OCI-LY1 (cell line): ENCODE data around the gene AHSP.
"Not testable (repeated sequence)": the region's sequence is repeated elsewhere in the genome, so short reads cannot be mapped to it uniquely, and the experiment has no call there.

ENCODE experiments used
- H2AFZ ChIP-seq: fragments of 200-600 bp; sonication (generic), shearing (Covaris generic); 2 replicates; pipeline ENCODE4 v1.6.0; 2014; ENCODE audit warnings: antibody characterized with exemption, mild to moderate bottlenecking, low read length
- H3F3A ChIP-seq: fragments of 200-600 bp; sonication (generic), shearing (Covaris generic); 2 replicates; pipeline ENCODE4 v1.6.0; 2014; ENCODE audit warnings: mild to moderate bottlenecking, antibody characterized with exemption, low read length, moderate library complexity; ENCODE audit not compliant: insufficient read depth
- H3K27ac ChIP-seq: fragments of 200-600 bp; sonication (generic); 2 replicates; pipeline ENCODE4 v1.5.1; 2014; ENCODE audit warnings: low read length, mixed run types, mild to moderate bottlenecking, low read depth; ENCODE audit not compliant: poor library complexity, severe bottlenecking
- H3K27me3 ChIP-seq: fragments of 200-600 bp; sonication (generic); 2 replicates; pipeline ENCODE4 v1.6.0; 2014; ENCODE audit warnings: antibody characterized with exemption, mild to moderate bottlenecking, low read length, moderate library complexity; ENCODE audit not compliant: insufficient read depth
- H3K36me3 ChIP-seq: fragments of 200-600 bp; sonication (generic); 2 replicates; pipeline ENCODE4 v1.6.1; 2014; ENCODE audit warnings: mild to moderate bottlenecking, antibody characterized with exemption, low read length, moderate library complexity, mixed read lengths; ENCODE audit not compliant: insufficient read depth
- H3K4me1 ChIP-seq: fragments of 200-600 bp; sonication (generic); 2 replicates; pipeline ENCODE4 v1.5.1; 2014; ENCODE audit warnings: mild to moderate bottlenecking, low read length, moderate library complexity; ENCODE audit not compliant: insufficient read depth, severe bottlenecking
- H3K4me2 ChIP-seq: fragments of 200-600 bp; sonication (generic), shearing (Covaris generic); 2 replicates; pipeline ENCODE4 v1.6.1; 2014; ENCODE audit warnings: low read length
- H3K4me3 ChIP-seq: fragments of 200-600 bp; sonication (generic); 2 replicates; pipeline ENCODE4 v1.5.1; 2014; ENCODE audit warnings: low read length, low read depth, mild to moderate bottlenecking, mixed read lengths; ENCODE audit not compliant: poor library complexity, severe bottlenecking
- H3K79me2 ChIP-seq: fragments of 200-600 bp; shearing (Covaris generic); 2 replicates; pipeline ENCODE4 v1.6.1; 2016; ENCODE audit warnings: mixed run types, low read length, mixed read lengths; ENCODE audit not compliant: insufficient read depth
- H3K9ac ChIP-seq: fragments of 200-600 bp; sonication (generic), shearing (Covaris generic); 2 replicates; pipeline ENCODE4 v1.6.1; 2014; ENCODE audit warnings: mild to moderate bottlenecking, low read length, mixed read lengths
- H3K9me2 ChIP-seq: fragments of 200-600 bp; sonication (generic), shearing (Covaris generic); 2 replicates; pipeline ENCODE4 v1.6.1; 2014; ENCODE audit warnings: low read depth, mild to moderate bottlenecking, low read length, mixed read lengths
- H3K9me3 ChIP-seq: fragments of 200-600 bp; shearing (Covaris generic); 2 replicates; pipeline ENCODE4 v1.6.1; 2014; ENCODE audit warnings: low read length, mixed read lengths
- H4K20me1 ChIP-seq: fragments of 200-600 bp; sonication (generic), shearing (Covaris generic); 2 replicates; pipeline ENCODE4 v1.6.0; 2016; ENCODE audit warnings: mild to moderate bottlenecking, low read length; ENCODE audit not compliant: insufficient read depth
- EZH2 ChIP-seq: fragments of 200-600 bp; sonication (generic), shearing (Covaris generic); IDR thresholded peaks from 2 replicates; pipeline ENCODE4 v1.8.0; 2017; ENCODE audit warnings: borderline replicate concordance, mixed run types, mild to moderate bottlenecking, antibody characterized with exemption, low read length, moderate library complexity, mixed read lengths
- TF ChIP-seq, protein P1 (sequence below): fragments of 200-600 bp; sonication (generic), shearing (Covaris generic); IDR thresholded peaks from 2 replicates; pipeline ENCODE4 v1.5.1; 2017; ENCODE audit warnings: mild to moderate bottlenecking, antibody characterized with exemption, low read length, moderate library complexity, mixed read lengths

Gene AHSP

GRCh38 chr16:31502981-31503380 lies 24.7 kb upstream of the AHSP start:
- H3K79me2 ChIP-seq, result no peaks in the 10 kb centered on the region
- no peak overlapping the region for H2AFZ ChIP-seq
- H3K9ac ChIP-seq, result no peak overlapping the region
- H3K4me2 ChIP-seq, result no peak overlapping the region
- H3K27ac ChIP-seq, result no peak overlapping the region
- H3K9me3 ChIP-seq, result no peaks in the 10 kb centered on the region
- peaks cover 12% of the 10 kb centered on the region for H3K4me1 ChIP-seq
- H4K20me1 ChIP-seq, result no peaks in the 10 kb centered on the region
- H3K9me2 ChIP-seq, result no peaks in the 10 kb centered on the region
- H3F3A ChIP-seq, result no peaks in the 10 kb centered on the region
- H3K27me3 ChIP-seq, result no peaks in the 10 kb centered on the region
- no peaks in the 10 kb centered on the region for H3K36me3 ChIP-seq
- TF ChIP-seq, protein P1, sequence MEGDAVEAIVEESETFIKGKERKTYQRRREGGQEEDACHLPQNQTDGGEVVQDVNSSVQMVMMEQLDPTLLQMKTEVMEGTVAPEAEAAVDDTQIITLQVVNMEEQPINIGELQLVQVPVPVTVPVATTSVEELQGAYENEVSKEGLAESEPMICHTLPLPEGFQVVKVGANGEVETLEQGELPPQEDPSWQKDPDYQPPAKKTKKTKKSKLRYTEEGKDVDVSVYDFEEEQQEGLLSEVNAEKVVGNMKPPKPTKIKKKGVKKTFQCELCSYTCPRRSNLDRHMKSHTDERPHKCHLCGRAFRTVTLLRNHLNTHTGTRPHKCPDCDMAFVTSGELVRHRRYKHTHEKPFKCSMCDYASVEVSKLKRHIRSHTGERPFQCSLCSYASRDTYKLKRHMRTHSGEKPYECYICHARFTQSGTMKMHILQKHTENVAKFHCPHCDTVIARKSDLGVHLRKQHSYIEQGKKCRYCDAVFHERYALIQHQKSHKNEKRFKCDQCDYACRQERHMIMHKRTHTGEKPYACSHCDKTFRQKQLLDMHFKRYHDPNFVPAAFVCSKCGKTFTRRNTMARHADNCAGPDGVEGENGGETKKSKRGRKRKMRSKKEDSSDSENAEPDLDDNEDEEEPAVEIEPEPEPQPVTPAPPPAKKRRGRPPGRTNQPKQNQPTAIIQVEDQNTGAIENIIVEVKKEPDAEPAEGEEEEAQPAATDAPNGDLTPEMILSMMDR, result no peak
- TF ChIP-seq EZH2, result no peak
- H3K4me3 ChIP-seq, result no peak overlapping the region

DNA sequence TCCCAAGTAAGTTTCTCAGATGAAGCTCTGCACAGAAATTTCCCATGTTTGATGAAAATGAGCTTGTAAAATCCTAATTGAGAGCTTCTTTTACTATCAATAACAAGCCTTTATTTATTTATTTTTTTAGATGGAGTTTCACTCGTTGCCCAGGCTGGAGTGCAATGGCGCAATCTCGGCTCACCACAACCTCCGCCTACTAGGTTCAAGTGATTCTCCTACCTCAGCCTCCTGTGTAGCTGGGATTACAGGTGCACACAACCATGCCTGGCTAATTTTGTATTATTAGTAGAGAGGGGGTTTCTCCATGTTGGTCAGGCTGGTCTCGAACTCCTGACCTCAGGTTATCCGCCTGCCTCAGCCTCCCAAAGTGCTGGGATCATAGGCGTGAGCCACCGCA lies 24.1 kb upstream of the AHSP start:
- not testable (repeated sequence) for H3K27me3 ChIP-seq, H3K27ac ChIP-seq, H3K4me2 ChIP-seq, H3K9me3 ChIP-seq, H3K9me2 ChIP-seq, H3K36me3 ChIP-seq, H3F3A ChIP-seq, H4K20me1 ChIP-seq, H3K9ac ChIP-seq, H2AFZ ChIP-seq, H3K79me2 ChIP-seq, H3K4me3 ChIP-seq
- peaks cover 12% of the 10 kb centered on the region for H3K4me1 ChIP-seq

DNA sequence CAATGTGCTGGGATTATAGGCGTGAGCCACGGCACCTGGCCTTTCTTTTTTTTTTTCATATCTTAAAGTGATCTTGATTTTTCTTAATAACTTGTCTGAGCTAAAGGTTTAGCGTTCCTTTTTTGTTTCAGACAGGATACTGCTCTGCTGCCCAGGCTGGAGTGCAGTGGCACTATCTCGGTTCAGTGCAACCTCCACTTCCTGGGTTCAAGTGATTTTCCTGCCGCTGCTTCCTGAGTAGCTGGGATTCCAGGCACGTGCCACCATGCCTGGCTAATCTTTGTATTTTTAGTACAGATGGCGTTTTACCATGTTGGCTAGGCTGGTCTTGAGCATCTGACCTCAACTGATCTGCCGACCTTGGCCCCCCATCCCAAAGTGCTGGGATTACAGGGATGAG lies 23.5 kb upstream of the AHSP start:
- H4K20me1 ChIP-seq, result no peaks in the 10 kb centered on the region
- no peak overlapping the region for H3K27ac ChIP-seq
- H3K4me1 ChIP-seq, result peaks cover 18% of the 10 kb centered on the region

GRCh38 chr16:31505483-31505882 lies 22.2 kb upstream of the AHSP start:
- Histone ChIP-seq H3K4me1 (peaks cover 21% of the 10 kb centered on the region), H3K9ac (no peak overlapping the region), H3K4me3 (no peak overlapping the region), H3K27ac (no peak overlapping the region), H3K27me3 (no peaks in the 10 kb centered on the region), H3K9me3 (no peaks in the 10 kb centered on the region), H4K20me1 (no peaks in the 10 kb centered on the region), H3K4me2 (no peak overlapping the region), H2AFZ (no peak overlapping the region), H3K36me3 (no peaks in the 10 kb centered on the region), H3K79me2 (no peaks in the 10 kb centered on the region), H3K9me2 (no peaks in the 10 kb centered on the region), H3F3A (no peaks in the 10 kb centered on the region)
- TF ChIP-seq, protein P1, result no peak
- TF ChIP-seq EZH2, result no peak

More for the DNA sequence above, 23.5 kb upstream of the AHSP start:
- H3K9me3 ChIP-seq, result no peaks in the 10 kb centered on the region
- H2AFZ ChIP-seq, result no peak overlapping the region
- no peaks in the 10 kb centered on the region for H3K9me2 ChIP-seq
- H3K79me2 ChIP-seq, result no peaks in the 10 kb centered on the region
- H3K9ac ChIP-seq, result no peak overlapping the region
- no peaks in the 10 kb centered on the region for H3K36me3 ChIP-seq
- no peak for TF ChIP-seq EZH2
- TF ChIP-seq, protein P1, result no peak
- H3F3A ChIP-seq, result no peaks in the 10 kb centered on the region
- H3K4me3 ChIP-seq, result no peak overlapping the region
- no peak overlapping the region for H3K4me2 ChIP-seq
- H3K27me3 ChIP-seq, result no peaks in the 10 kb centered on the region
